GM21737 (cell line): ENCODE results near the gene SLC13A1.

Experiments
- ATAC-seq: cut with Tn5 transposase; IDR thresholded peaks from one replicate; pipeline ENCODE4 v1.9.1; 2021; ENCODE audit warnings: mild to moderate bottlenecking, moderate library complexity; ENCODE audit not compliant: unreplicated experiment

The SLC13A1 gene

GRCh38 chr7:123198111-123198510 is 1.7 kb downstream of the SLC13A1 start:
- no peak for ATAC-seq

- ATAC-seq = no peak
Observed at GRCh38 chr7:123193235-123193634, 6.5 kb downstream of the SLC13A1 start.

GRCh38 chr7:123191132-123191531 is 8.6 kb downstream of the SLC13A1 start:
- ATAC-seq = no peak

- ATAC-seq = peak; percentile 96
Observed at GRCh38 chr7:123190109-123190831, 9.5 kb downstream of the SLC13A1 start.

- no peak for ATAC-seq
Observed at GRCh38 chr7:123185756-123186155, 14.0 kb downstream of the SLC13A1 start.

GRCh38 chr7:123184271-123184670 is 15.5 kb downstream of the SLC13A1 start:
- ATAC-seq = no peak

- no peak for ATAC-seq
Observed at GRCh38 chr7:123183431-123183830, 16.3 kb downstream of the SLC13A1 start.

- no peak for ATAC-seq
Observed at GRCh38 chr7:123177442-123177841, 22.3 kb downstream of the SLC13A1 start.

GRCh38 chr7:123170333-123171246 is 29.2 kb downstream of the SLC13A1 start:
- no peak for ATAC-seq

GRCh38 chr7:123169065-123169464 is 30.7 kb downstream of the SLC13A1 start:
- no peak for ATAC-seq

- no peak for ATAC-seq
Observed at GRCh38 chr7:123157606-123158005, 42.2 kb downstream of the SLC13A1 start.

- ATAC-seq = no peak
Observed at GRCh38 chr7:123155571-123155970, 44.2 kb downstream of the SLC13A1 start.

GRCh38 chr7:123154231-123154860 is 45.4 kb downstream of the SLC13A1 start:
- peak; percentile 95 for ATAC-seq

- ATAC-seq = no peak
Observed at GRCh38 chr7:123151443-123151842, 48.3 kb downstream of the SLC13A1 start.

GRCh38 chr7:123148813-123149212 is 51.0 kb downstream of the SLC13A1 start:
- ATAC-seq = no peak

- no peak for ATAC-seq
Observed at GRCh38 chr7:123143252-123144006, 56.3 kb downstream of the SLC13A1 start.

- ATAC-seq = no peak
Observed at GRCh38 chr7:123140561-123140960, 59.2 kb downstream of the SLC13A1 start.

GRCh38 chr7:123135960-123136359 is 63.8 kb downstream of the SLC13A1 start:
- ATAC-seq = no peak

- no peak for ATAC-seq
Observed at GRCh38 chr7:123133924-123134323, 65.8 kb downstream of the SLC13A1 start.

GRCh38 chr7:123131961-123132360 is 67.8 kb downstream of the SLC13A1 start:
- no peak for ATAC-seq

GRCh38 chr7:123131556-123131955 is 68.2 kb downstream of the SLC13A1 start:
- no peak for ATAC-seq
